ENCODE measurements around the gene PJA2.

Gene PJA2

GRCh38 chr5:109394806-109395205, 15.0 kb downstream of the PJA2 start:
- no peak overlapping the region for H3K14ac ChIP-seq (ENCODE audit: low read length)
- H3K4ac ChIP-seq (ENCODE audit: low read length): no peak overlapping the region
- peaks cover 0 to 30% of the 10 kb centered on the region in 2 donors for H3K36me3 ChIP-seq (replicated peaks in 1 of 2; ENCODE audit: control insufficient read depth in 2 of 2, insufficient read depth in 2 of 2, low read length in 2 of 2)
- no peak overlapping the region for H3K27ac ChIP-seq (replicated peaks; ENCODE audit: low read length)
- no peaks in the 10 kb centered on the region for H3K27me3 ChIP-seq (ENCODE audit: control insufficient read depth in 3 of 3, insufficient read depth in 3 of 3, low read depth in 1 of 3, low read length in 3 of 3)
- H4K91ac ChIP-seq (ENCODE audit: low read depth, low read length, poor library complexity): no peak overlapping the region
- H2AFZ ChIP-seq (ENCODE audit: low read length): no peak overlapping the region
- no peak for DNase-seq (ENCODE audit: low spot score)
- no peak overlapping the region for H3K4me3 ChIP-seq (ENCODE audit: low read length in 2 of 2)
- no peak overlapping the region for H2BK12ac ChIP-seq (ENCODE audit: low read length)
- H2AK5ac ChIP-seq (ENCODE audit: low read depth, low read length): no peak overlapping the region
- H3K79me1 ChIP-seq (ENCODE audit: low read depth, low read length): peaks cover 5% of the 10 kb centered on the region
- no peak overlapping the region for H2BK5ac ChIP-seq (ENCODE audit: low read length)
- H3K4me2 ChIP-seq (ENCODE audit: insufficient read depth, low read length, poor library complexity, severe bottlenecking): no peak overlapping the region
- no peak overlapping the region for H2BK15ac ChIP-seq (ENCODE audit: low read length)
- no peak overlapping the region for H3K23ac ChIP-seq (ENCODE audit: low read depth, low read length, poor library complexity)
- H3K4me1 ChIP-seq (ENCODE audit: control insufficient read depth in 2 of 2, insufficient read depth in 1 of 2, low read depth in 1 of 2, low read length in 2 of 2): no peaks in the 10 kb centered on the region
- no CpG with 5 or more reads among the region's 3 CpGs for WGBS, 2 donors (ENCODE audit: extremely low coverage in 2 of 2, insufficient read length in 2 of 2, insufficient replicate concordance in 1 of 2)
- no peak overlapping the region for H4K8ac ChIP-seq (ENCODE audit: low read depth, low read length)
- peaks cover 0 to 24% of the 10 kb centered on the region in 2 donors for H3K9me3 ChIP-seq (replicated peaks in 1 of 2; ENCODE audit: control insufficient read depth in 2 of 2, insufficient read depth in 1 of 2, low read depth in 1 of 2, low read length in 2 of 2)
- no peak overlapping the region for H2BK120ac ChIP-seq (ENCODE audit: low read depth, low read length)
- no peak overlapping the region for H3K9ac ChIP-seq (ENCODE audit: low read depth, low read length, poor library complexity)
- no peak overlapping the region for H3K18ac ChIP-seq (ENCODE audit: low read length)

- Histone ChIP-seq H2BK15ac (ENCODE audit: low read length) (no peak overlapping the region), H2BK5ac (ENCODE audit: low read length) (no peak overlapping the region), H3K14ac (ENCODE audit: low read length) (no peak overlapping the region), H2BK120ac (ENCODE audit: low read depth, low read length) (no peak overlapping the region), H3K9me3 (replicated peaks in 1 of 2; ENCODE audit: control insufficient read depth in 2 of 2, insufficient read depth in 1 of 2, low read depth in 1 of 2, low read length in 2 of 2) (peaks cover 0 to 11% of the 10 kb centered on the region in 2 donors), H2AK5ac (ENCODE audit: low read depth, low read length) (no peak overlapping the region), H3K4ac (ENCODE audit: low read length) (no peak overlapping the region), H3K4me3 (ENCODE audit: low read length in 2 of 2) (no peak overlapping the region), H4K91ac (ENCODE audit: low read depth, low read length, poor library complexity) (no peak overlapping the region), H3K27me3 (ENCODE audit: control insufficient read depth in 3 of 3, insufficient read depth in 3 of 3, low read depth in 1 of 3, low read length in 3 of 3) (no peaks in the 10 kb centered on the region), H3K9ac (ENCODE audit: low read depth, low read length, poor library complexity) (no peak overlapping the region), H3K4me2 (ENCODE audit: insufficient read depth, low read length, poor library complexity, severe bottlenecking) (no peak overlapping the region), H2AFZ (ENCODE audit: low read length) (no peak overlapping the region), H4K8ac (ENCODE audit: low read depth, low read length) (no peak overlapping the region), H3K79me1 (ENCODE audit: low read depth, low read length) (peaks cover 5% of the 10 kb centered on the region), H2BK12ac (ENCODE audit: low read length) (no peak overlapping the region), H3K23ac (ENCODE audit: low read depth, low read length, poor library complexity) (no peak overlapping the region), H3K4me1 (ENCODE audit: control insufficient read depth in 2 of 2, insufficient read depth in 1 of 2, low read depth in 1 of 2, low read length in 2 of 2) (no peaks in the 10 kb centered on the region), H3K18ac (ENCODE audit: low read length) (no peak overlapping the region), H3K36me3 (replicated peaks in 1 of 2; ENCODE audit: control insufficient read depth in 2 of 2, insufficient read depth in 2 of 2, low read length in 2 of 2) (peaks cover 0 to 28% of the 10 kb centered on the region in 2 donors), H3K27ac (replicated peaks; ENCODE audit: low read length) (no peak overlapping the region)
- no peak for DNase-seq (ENCODE audit: low spot score)
Observed at GRCh38 chr5:109390188-109390587, 19.6 kb downstream of the PJA2 start.

- no peaks in the 10 kb centered on the region for H3K27me3 ChIP-seq (ENCODE audit: control insufficient read depth in 3 of 3, insufficient read depth in 3 of 3, low read depth in 1 of 3, low read length in 3 of 3)
- H3K18ac ChIP-seq (ENCODE audit: low read length): no peak overlapping the region
- no peak overlapping the region for H2AFZ ChIP-seq (ENCODE audit: low read length)
- peaks cover 0 to 11% of the 10 kb centered on the region in 2 donors for H3K9me3 ChIP-seq (replicated peaks in 1 of 2; ENCODE audit: control insufficient read depth in 2 of 2, insufficient read depth in 1 of 2, low read depth in 1 of 2, low read length in 2 of 2)
- no peak overlapping the region for H2BK12ac ChIP-seq (ENCODE audit: low read length)
- no CpG with 5 or more reads among the region's 2 CpGs for WGBS, 2 donors (ENCODE audit: extremely low coverage in 2 of 2, insufficient read length in 2 of 2, insufficient replicate concordance in 1 of 2)
- no peak overlapping the region for H3K4me3 ChIP-seq (ENCODE audit: low read length in 2 of 2)
- H3K36me3 ChIP-seq (replicated peaks in 1 of 2; ENCODE audit: control insufficient read depth in 2 of 2, insufficient read depth in 2 of 2, low read length in 2 of 2): peaks cover 0 to 29% of the 10 kb centered on the region in 2 donors
- H4K8ac ChIP-seq (ENCODE audit: low read depth, low read length): no peak overlapping the region
- no peak overlapping the region for H2AK5ac ChIP-seq (ENCODE audit: low read depth, low read length)
- no peak overlapping the region for H3K23ac ChIP-seq (ENCODE audit: low read depth, low read length, poor library complexity)
- no peak overlapping the region for H4K91ac ChIP-seq (ENCODE audit: low read depth, low read length, poor library complexity)
- peaks cover 4% of the 10 kb centered on the region for H3K79me1 ChIP-seq (ENCODE audit: low read depth, low read length)
- no peak overlapping the region for H3K27ac ChIP-seq (replicated peaks; ENCODE audit: low read length)
- H2BK5ac ChIP-seq (ENCODE audit: low read length): no peak overlapping the region
- DNase-seq (ENCODE audit: low spot score): no peak
- no peak overlapping the region for H3K4ac ChIP-seq (ENCODE audit: low read length)
- H2BK120ac ChIP-seq (ENCODE audit: low read depth, low read length): no peak overlapping the region
- no peak overlapping the region for H3K14ac ChIP-seq (ENCODE audit: low read length)
- no peaks in the 10 kb centered on the region for H3K4me1 ChIP-seq (ENCODE audit: control insufficient read depth in 2 of 2, insufficient read depth in 1 of 2, low read depth in 1 of 2, low read length in 2 of 2)
- H3K4me2 ChIP-seq (ENCODE audit: insufficient read depth, low read length, poor library complexity, severe bottlenecking): no peak overlapping the region
- H3K9ac ChIP-seq (ENCODE audit: low read depth, low read length, poor library complexity): no peak overlapping the region
- H2BK15ac ChIP-seq (ENCODE audit: low read length): no peak overlapping the region
Observed at GRCh38 chr5:109388407-109388806, 21.4 kb downstream of the PJA2 start.

GRCh38 chr5:109387408-109387974, 22.3 kb downstream of the PJA2 start:
- no peaks in the 10 kb centered on the region for H3K27me3 ChIP-seq (ENCODE audit: control insufficient read depth in 3 of 3, insufficient read depth in 3 of 3, low read depth in 1 of 3, low read length in 3 of 3)
- no peak overlapping the region for H2AFZ ChIP-seq (ENCODE audit: low read length)
- DNase-seq (ENCODE audit: low spot score): no peak
- H3K4me2 ChIP-seq (ENCODE audit: insufficient read depth, low read length, poor library complexity, severe bottlenecking): no peak overlapping the region
- no peak overlapping the region for H3K4ac ChIP-seq (ENCODE audit: low read length)
- H3K27ac ChIP-seq (replicated peaks; ENCODE audit: low read length): no peak overlapping the region
- H3K36me3 ChIP-seq (replicated peaks in 1 of 2; ENCODE audit: control insufficient read depth in 2 of 2, insufficient read depth in 2 of 2, low read length in 2 of 2): peaks cover 0 to 34% of the 10 kb centered on the region in 2 donors
- no peak overlapping the region for H3K9ac ChIP-seq (ENCODE audit: low read depth, low read length, poor library complexity)
- no peak overlapping the region for H3K18ac ChIP-seq (ENCODE audit: low read length)
- H4K91ac ChIP-seq (ENCODE audit: low read depth, low read length, poor library complexity): no peak overlapping the region
- no CpG with 5 or more reads among the region's 4 CpGs for WGBS, 2 donors (ENCODE audit: extremely low coverage in 2 of 2, insufficient read length in 2 of 2, insufficient replicate concordance in 1 of 2)
- no peak overlapping the region for H3K4me3 ChIP-seq (ENCODE audit: low read length in 2 of 2)
- no peaks in the 10 kb centered on the region for H3K4me1 ChIP-seq (ENCODE audit: control insufficient read depth in 2 of 2, insufficient read depth in 1 of 2, low read depth in 1 of 2, low read length in 2 of 2)
- H2AK5ac ChIP-seq (ENCODE audit: low read depth, low read length): no peak overlapping the region
- H2BK12ac ChIP-seq (ENCODE audit: low read length): no peak overlapping the region
- no peak overlapping the region for H2BK120ac ChIP-seq (ENCODE audit: low read depth, low read length)
- no peak overlapping the region for H3K14ac ChIP-seq (ENCODE audit: low read length)
- peaks cover 0 to 8% of the 10 kb centered on the region in 2 donors for H3K9me3 ChIP-seq (replicated peaks in 1 of 2; ENCODE audit: control insufficient read depth in 2 of 2, insufficient read depth in 1 of 2, low read depth in 1 of 2, low read length in 2 of 2)
- peaks cover 4% of the 10 kb centered on the region for H3K79me1 ChIP-seq (ENCODE audit: low read depth, low read length)
- no peak overlapping the region for H4K8ac ChIP-seq (ENCODE audit: low read depth, low read length)
- H2BK5ac ChIP-seq (ENCODE audit: low read length): no peak overlapping the region
- no peak overlapping the region for H3K23ac ChIP-seq (ENCODE audit: low read depth, low read length, poor library complexity)
- H2BK15ac ChIP-seq (ENCODE audit: low read length): no peak overlapping the region
